H1 (cell line): Measurements from ENCODE around the gene GMPR2. TPM values are rescaled to one million over a fixed set of nuclear protein-coding genes. Genes with fewer than 3 reads are reported as not detected.

ENCODE experiments used
- BACH1 ChIP-seq: IDR thresholded peaks from 2 replicates; pipeline ENCODE4 v1.6.1; 2012; ENCODE audit warnings: low read length, improper control_type of control experiment
- PHF8 ChIP-seq: fragments of 200-600 bp; sonication (generic); conservative IDR thresholded peaks from 2 replicates; pipeline ENCODE4 v1.7.1; 2012; ENCODE audit warnings: low read depth, mild to moderate bottlenecking, inconsistent platforms, low read length, moderate library complexity
- POLR2A ChIP-seq, 2 experiments: IDR thresholded peaks; 1 replicate in 1 of 2; 2 replicates in 1 of 2; pipeline ENCODE4 v1.6.1; 2011; ENCODE audit warnings: low read depth in 2 of 2, low read length in 2 of 2, mild to moderate bottlenecking in 2 of 2; ENCODE audit errors: control extremely low read depth in 1 of 2
- SP1 ChIP-seq: IDR thresholded peaks from 2 replicates; pipeline ENCODE4 v1.6.1; 2011; ENCODE audit warnings: low read depth, low read length
- SRF ChIP-seq: IDR thresholded peaks from 2 replicates; pipeline ENCODE4 v1.6.1; 2011; ENCODE audit warnings: mild to moderate bottlenecking, low read depth, low read length, moderate library complexity
- polyA plus RNA-seq, 7 experiments: library from polyadenylated mRNA; depleted of rRNA in 3 of 7; stranded (reverse) in 5 of 7; unstranded in 2 of 7; fragments of >200 nt in 5 of 7; fragments of 200-250 nt in 2 of 7; gene quantifications; 1 replicate in 5 of 7; 2 replicates in 1 of 7; 4 replicates in 1 of 7; pipeline versions ENCODE4 v1.2.1 to v1.2.3, GENCODE V29; 2011 to 2013; ENCODE audit warnings: missing spikeins in 2 of 7, mixed read lengths in 2 of 7
- total RNA-seq: library from RNA; stranded (reverse); fragmentation: NEBNext Ultra II Directional; extraction: Animal tissue kit (Norgen Biotek cat#: 25700); gene quantifications from 2 replicates; pipeline ENCODE4 v1.2.1, GENCODE V29; 2021
- TF ChIP-seq, protein P1 (sequence below): fragments of 300-600 bp; sonication (generic); IDR thresholded peaks from 2 replicates; pipeline ENCODE4 v1.7.1; 2012; ENCODE audit warnings: low read length, moderate library complexity, mild to moderate bottlenecking, inconsistent platforms; ENCODE audit not compliant: insufficient replicate concordance

GMPR2 gene
- total and polyA plus RNA-seq, 2 of the 8 experiments (the other 6 are each of a cell fraction or from before 2014, with no cell fraction given), result 61.6 to 85.3 TPM

DNA sequence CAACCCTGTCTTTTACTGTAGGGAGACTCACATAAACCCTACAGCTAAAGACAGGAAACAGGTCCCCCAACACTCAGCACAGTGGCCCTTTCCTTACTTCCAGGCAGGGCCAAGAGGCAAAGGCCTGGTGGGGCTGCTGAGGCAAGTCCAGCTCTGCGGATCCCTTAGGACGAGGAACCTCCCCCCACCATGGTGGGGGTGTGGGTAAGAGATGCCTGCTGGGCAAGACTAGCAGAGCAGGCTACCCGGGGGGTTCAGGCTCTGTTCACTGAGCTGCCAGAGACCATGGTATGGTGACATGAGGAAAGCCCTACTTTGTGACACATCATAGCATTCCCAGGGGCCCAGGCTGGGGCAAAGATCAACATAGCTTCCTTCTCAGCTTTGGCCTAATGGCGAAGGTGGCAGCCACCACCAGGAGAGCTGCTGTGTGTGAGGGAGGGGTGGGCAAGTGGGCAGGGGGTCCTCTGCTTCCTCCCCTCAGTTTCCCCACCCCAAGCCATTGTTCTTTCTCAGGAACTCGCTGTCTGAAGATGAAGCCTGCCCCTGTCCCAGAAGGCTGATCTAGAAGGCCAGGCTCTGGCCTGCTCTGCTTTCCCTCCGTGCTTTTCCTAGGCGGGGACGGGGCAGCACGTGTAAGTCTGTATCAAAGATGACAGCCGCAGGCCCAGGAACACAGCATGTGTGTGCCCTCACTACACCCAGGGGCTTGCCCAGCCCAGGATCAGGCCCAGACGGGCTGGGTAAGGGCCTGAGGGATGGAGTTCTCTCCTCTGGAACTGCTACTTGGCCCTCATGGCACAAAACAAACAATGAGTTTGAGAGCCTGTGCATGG, 19.8 kb downstream of the GMPR2 start (continued):
- TF ChIP-seq, protein P1, sequence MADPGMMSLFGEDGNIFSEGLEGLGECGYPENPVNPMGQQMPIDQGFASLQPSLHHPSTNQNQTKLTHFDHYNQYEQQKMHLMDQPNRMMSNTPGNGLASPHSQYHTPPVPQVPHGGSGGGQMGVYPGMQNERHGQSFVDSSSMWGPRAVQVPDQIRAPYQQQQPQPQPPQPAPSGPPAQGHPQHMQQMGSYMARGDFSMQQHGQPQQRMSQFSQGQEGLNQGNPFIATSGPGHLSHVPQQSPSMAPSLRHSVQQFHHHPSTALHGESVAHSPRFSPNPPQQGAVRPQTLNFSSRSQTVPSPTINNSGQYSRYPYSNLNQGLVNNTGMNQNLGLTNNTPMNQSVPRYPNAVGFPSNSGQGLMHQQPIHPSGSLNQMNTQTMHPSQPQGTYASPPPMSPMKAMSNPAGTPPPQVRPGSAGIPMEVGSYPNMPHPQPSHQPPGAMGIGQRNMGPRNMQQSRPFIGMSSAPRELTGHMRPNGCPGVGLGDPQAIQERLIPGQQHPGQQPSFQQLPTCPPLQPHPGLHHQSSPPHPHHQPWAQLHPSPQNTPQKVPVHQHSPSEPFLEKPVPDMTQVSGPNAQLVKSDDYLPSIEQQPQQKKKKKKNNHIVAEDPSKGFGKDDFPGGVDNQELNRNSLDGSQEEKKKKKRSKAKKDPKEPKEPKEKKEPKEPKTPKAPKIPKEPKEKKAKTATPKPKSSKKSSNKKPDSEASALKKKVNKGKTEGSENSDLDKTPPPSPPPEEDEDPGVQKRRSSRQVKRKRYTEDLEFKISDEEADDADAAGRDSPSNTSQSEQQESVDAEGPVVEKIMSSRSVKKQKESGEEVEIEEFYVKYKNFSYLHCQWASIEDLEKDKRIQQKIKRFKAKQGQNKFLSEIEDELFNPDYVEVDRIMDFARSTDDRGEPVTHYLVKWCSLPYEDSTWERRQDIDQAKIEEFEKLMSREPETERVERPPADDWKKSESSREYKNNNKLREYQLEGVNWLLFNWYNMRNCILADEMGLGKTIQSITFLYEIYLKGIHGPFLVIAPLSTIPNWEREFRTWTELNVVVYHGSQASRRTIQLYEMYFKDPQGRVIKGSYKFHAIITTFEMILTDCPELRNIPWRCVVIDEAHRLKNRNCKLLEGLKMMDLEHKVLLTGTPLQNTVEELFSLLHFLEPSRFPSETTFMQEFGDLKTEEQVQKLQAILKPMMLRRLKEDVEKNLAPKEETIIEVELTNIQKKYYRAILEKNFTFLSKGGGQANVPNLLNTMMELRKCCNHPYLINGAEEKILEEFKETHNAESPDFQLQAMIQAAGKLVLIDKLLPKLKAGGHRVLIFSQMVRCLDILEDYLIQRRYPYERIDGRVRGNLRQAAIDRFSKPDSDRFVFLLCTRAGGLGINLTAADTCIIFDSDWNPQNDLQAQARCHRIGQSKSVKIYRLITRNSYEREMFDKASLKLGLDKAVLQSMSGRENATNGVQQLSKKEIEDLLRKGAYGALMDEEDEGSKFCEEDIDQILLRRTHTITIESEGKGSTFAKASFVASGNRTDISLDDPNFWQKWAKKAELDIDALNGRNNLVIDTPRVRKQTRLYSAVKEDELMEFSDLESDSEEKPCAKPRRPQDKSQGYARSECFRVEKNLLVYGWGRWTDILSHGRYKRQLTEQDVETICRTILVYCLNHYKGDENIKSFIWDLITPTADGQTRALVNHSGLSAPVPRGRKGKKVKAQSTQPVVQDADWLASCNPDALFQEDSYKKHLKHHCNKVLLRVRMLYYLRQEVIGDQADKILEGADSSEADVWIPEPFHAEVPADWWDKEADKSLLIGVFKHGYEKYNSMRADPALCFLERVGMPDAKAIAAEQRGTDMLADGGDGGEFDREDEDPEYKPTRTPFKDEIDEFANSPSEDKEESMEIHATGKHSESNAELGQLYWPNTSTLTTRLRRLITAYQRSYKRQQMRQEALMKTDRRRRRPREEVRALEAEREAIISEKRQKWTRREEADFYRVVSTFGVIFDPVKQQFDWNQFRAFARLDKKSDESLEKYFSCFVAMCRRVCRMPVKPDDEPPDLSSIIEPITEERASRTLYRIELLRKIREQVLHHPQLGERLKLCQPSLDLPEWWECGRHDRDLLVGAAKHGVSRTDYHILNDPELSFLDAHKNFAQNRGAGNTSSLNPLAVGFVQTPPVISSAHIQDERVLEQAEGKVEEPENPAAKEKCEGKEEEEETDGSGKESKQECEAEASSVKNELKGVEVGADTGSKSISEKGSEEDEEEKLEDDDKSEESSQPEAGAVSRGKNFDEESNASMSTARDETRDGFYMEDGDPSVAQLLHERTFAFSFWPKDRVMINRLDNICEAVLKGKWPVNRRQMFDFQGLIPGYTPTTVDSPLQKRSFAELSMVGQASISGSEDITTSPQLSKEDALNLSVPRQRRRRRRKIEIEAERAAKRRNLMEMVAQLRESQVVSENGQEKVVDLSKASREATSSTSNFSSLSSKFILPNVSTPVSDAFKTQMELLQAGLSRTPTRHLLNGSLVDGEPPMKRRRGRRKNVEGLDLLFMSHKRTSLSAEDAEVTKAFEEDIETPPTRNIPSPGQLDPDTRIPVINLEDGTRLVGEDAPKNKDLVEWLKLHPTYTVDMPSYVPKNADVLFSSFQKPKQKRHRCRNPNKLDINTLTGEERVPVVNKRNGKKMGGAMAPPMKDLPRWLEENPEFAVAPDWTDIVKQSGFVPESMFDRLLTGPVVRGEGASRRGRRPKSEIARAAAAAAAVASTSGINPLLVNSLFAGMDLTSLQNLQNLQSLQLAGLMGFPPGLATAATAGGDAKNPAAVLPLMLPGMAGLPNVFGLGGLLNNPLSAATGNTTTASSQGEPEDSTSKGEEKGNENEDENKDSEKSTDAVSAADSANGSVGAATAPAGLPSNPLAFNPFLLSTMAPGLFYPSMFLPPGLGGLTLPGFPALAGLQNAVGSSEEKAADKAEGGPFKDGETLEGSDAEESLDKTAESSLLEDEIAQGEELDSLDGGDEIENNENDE, result no peak
- TF ChIP-seq BACH1 (no peak), POLR2A (IDR thresholded peaks at IDR 0.05; ENCODE audit: control extremely low read depth in 1 of 2, low read depth in 2 of 2, low read length in 2 of 2) (no peak), SRF (no peak), PHF8 (no peak), SP1 (no peak)
